ENCODE measurements around the gene THYN1.
A peak's percentile ranks its signal among the peaks of the same experiment; 100 is the strongest.
"Not testable (repeated sequence)": the region's sequence is repeated elsewhere in the genome, so short reads cannot be mapped to it uniquely, and the experiment has no call there.

Gene THYN1

DNA sequence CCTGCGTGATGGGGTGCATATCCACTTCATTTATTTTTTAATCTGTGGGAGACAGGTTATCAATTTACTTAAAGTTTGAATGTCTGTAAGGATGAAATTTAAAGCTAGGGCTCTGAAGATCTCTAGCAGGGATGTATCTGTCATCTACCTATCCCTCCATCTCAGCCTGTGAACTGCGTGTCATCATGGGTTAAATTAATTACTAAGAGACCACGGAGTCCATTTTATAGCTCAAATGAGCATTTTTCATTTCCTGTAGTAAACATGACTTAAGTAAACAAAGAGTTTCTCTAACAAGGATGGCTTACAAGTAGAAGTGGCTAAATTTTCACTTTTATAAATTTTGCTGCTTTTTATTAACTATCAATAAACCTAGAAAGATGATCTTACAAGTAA is 20.2 kb upstream of the THYN1 start:
- no peak for DNase-seq

DNA sequence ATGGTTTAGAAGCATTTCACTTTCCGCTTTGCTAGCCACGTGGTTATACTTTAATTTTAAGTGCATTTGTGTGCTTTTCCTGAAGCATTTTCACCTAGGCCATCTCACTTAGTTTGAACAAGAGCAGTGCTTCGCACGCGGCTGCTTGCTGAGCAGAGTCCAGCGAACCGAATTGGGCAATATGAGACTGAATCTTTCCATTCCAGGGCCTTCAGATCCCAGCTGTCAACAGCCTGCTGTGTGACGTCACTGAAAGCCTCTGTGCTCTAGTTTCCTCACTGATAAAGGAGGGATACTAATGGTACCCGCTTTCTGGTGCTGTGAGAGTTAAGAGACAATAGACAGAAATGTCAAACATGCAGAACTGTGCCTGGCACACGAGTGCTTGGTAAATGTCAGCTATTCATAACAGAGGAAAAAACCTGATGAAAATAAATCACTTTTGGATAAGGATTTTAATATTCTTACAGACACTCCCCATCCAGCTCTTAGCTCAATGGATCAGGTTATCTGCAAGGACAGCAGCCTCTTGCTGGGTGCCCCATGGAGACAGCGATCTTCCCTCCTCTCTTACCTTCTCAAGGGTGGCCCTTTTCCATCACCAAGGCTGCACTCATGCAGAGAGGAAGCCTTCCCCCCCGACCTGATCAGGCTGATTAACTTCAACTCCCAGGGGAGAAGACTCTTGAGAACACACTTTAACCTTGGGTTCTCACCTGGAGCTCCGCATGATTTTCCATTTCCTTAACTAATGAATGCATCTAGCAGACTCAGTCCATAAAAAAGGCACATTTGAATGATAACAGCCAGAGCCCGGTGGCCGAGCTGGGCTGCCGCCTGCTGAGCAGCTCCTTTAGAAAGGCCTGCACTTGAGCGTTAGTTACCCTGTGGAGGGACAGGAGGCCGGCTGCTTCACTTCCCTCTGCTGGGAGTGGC is 19.5 kb upstream of the THYN1 start:
- no peak for DNase-seq

DNA sequence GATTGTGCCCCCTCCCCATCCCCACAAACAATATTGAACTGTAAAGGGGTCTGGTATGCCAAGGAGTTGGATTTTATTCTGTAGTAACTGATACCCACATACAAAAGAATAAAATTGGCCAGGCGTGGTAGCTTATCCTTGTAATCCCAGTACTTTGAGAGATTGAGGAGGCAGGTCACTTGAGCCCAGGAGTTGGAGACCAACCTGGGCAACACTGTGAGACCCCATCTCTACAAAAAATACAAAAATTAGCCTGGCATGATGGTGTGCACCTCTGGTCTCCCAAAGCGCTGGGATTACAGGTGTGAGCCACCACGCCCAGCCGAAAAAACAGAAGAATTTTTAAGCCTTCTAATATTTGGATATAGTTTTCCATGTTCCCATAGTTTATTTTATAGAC is 18.8 kb upstream of the THYN1 start:
- DNase-seq: no peak

DNA sequence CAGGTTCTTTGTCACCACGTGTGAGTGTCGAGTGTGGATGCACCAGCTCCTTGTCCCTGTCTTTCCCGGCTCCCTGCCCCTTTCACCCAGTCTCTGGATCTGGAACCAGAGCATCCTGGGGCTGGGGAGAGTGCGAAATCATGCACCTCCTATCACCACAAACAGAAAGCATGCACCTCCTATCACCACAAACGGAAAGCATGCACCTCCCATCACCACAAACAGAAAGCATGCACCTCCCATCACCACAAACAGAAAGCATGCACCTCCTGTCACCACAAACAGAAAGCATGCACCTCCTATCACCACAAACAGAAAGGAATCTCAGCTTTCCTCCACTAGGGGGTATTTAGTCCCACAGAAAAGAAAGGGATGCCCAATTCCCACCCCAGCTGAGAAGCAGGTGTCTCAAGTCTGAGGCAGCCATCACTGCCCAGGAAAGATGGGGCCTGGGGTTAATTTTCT is 17.1 kb upstream of the THYN1 start:
- DNase-seq: peak in 1 of 2 experiments; percentile 10

DNA sequence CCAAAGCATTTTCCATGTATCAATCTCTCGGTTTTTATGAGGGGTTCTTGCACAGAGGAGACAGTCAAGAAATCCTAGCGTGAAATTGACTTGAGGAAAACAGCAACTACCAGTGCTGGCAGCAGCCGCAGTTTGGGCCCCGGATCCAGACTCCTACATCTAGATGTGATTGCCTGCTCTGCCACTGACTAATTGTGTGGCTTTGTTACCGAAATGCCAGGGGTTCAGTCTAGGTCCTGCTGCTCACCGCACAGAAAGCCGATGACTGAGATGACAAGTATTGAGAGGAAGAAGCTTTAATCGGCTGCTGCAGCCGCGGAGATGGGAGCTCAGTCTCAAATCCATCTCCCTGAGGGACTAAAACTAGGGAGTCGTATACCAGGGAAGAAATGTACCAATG is 14.8 kb upstream of the THYN1 start:
- no peak for DNase-seq

DNA sequence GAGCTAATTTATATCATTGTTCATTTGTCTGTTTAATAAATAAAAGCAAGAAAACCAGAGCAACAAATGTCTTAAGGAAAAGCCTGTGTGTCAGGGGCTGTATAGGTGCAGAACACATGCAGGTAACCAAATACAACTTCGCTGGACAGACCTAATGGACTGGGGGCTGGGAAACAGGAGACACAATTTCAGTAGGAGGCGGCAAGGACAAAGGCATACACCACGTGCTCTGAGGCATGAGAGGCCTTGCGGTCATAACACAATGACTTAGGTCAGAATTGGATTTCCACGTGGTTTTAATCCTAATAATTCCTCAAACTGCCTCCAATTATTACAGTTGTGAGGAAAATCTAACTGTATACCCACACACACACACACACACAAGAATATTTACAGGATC is 14.3 kb upstream of the THYN1 start:
- no peak for DNase-seq

DNA sequence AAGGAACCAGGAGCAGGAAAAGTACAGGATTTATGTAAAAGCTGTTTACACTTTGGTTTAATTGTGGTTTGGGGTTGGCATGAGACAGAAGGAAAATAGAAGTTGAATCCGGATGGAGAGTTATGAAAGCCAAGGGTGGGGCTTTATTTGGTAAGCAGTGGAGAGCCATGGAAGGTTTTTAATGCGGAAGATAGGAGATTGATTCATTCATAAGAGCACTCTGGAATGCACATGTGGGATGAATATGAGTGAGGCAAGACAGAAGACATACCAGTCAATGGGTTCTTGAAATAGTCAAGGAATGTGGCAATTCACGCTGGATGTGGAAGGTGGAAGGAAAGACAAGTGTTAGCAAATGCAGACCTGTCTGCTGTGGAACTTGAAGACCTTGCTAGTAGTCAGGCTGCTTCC is 13.7 kb upstream of the THYN1 start:
- no peak for DNase-seq

DNA sequence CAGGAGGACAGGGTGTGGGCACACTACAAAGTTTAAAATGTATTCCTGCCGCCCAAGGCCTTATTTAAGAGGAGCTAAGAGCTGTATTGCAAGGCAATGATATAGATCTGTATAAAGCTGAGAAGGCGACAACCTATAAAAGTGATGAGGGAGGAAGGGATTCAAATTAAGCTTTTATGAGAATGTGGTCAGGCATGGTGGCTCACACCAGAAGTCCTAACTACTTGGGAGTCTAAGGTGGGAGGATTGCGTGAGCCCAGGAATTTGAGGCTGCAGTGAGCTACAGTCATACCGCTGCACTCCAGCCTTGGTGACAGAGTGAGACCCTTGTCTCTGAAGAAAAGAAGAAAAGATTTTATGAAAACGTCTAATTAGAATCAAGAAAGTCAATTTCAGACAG is 13.3 kb upstream of the THYN1 start:
- DNase-seq: no peak

DNA sequence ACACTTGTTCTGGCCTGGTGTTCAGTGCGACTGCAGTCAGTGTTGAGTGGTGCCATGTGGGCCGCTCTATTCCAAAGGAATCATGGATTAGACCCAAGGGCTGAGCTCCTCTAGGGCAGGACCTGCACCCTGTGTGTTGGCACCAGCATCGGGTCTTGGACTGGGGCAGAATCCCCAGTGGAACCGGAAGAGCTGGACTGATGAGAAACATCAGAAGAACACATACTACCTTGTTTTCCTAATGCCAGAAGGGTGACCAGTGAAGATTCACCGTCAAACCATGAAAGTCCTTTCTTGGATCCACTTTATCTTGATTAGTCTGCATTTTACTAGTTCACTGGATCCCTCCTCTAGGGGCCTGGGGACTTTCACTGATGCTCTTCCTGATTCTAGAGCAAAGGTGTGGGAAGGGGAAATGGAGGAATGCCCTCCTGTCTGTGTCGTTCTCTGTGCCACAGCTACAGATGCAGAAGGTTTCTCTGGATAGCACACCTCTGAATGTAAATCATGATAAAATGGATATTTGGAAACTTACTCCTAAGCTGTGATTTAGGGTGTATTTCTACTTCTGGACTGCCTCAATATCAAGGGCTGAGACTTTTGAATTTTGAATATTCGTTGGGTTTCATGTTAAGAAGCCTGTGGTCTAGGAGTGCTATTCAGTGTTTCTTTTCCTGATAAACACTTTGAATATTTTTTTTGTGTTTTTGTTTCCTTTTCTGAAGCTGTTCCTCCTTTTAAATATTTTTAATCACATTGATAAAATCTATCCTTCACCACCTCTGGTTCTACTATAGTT is 12.0 kb upstream of the THYN1 start:
- no peak for DNase-seq

DNA sequence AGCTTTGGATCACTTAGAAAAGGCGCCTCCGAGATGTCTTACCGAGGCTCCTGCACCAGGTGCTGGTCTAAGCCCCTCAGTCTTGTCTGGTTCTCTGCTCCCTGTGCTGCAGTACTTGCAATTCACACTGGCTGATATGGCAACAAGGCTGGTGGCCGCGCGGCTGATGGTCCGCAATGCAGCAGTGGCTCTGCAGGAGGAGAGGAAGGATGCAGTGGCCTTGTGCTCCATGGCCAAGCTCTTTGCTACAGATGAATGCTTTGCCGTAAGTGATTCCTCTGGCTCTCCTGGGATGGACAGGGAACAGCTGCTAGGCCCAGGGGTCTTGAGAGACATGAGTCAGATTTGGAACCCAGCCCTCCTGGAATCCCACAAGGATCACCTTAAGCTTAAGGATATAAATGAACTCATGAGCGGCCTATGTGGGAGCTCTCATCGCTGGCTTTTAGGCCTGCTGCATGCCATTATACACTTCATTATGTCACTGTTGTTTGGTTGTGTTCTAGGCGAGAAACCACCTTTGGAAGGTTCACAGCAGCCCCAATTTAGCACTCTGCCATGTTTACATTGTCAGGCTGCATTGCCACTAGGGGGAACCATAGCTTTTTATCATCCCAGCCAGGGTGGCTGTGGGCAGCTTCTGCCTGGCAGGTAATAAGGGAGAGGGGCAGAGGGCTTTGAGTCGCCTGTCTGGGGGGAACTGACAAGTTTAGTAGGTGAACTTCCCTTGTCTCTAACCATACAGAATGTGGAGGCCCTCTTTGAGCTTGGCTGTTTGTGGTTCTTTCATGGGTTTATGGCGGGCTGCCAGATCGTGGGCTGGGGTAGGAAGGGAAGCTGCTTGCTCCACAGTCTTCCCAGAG is 8.7 kb upstream of the THYN1 start:
- DNase-seq: peak; percentile 15 to 31

DNA sequence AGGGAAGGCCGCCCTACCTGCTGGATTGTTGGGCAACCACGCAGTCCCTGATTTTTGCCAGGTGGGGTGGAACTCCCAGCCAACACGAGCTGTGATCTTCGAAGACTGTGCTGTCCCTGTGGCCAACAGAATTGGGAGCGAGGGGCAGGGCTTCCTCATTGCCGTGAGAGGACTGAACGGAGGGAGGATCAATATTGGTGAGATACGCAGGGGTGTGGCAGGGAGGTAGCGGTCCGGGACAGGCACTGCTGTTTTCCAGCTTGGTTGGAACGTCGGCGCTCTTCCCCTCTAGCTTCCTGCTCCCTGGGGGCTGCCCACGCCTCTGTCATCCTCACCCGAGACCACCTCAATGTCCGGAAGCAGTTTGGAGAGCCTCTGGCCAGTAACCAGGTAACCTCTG is 7.8 kb upstream of the THYN1 start:
- no peak for DNase-seq

DNA sequence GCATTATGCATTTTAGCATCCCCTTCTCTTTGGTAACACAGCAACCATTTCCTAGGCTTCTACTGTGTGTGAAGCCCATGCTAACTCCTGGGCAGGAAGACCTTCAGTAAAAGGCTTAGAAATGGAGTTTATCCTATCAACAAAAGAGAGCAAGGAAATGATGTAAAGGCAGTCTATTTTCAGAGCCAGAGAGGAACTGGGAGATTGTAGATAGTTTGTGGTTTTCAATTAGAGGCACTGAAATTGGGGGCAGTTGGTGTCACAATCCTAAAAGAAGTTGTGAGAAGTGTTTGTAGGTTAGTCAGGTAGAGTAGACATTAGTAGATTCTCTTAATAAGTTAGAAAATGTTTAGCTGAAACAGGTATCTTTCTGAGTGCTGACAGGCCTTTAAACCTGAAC is 7.4 kb upstream of the THYN1 start:
- DNase-seq: no peak

DNA sequence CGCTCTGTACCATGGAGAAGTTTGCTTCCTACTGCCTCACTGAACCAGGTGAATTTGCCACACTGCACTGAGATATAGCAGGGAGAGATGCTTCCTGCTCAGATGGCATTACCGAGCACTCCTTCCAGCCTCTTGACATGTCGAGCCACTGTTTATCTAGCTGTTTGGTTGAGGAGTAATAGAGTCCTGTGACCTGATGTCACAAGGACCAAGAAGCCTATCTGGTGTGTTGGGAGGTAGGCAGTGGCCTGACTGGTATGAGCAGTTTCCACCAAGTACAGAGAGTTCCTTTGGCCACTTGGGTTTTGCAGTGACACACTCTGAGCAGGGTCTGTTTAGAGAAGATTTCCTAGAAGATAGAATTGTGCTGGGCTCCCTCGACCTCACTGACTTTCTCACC is 5.4 kb upstream of the THYN1 start:
- DNase-seq: no peak

DNA sequence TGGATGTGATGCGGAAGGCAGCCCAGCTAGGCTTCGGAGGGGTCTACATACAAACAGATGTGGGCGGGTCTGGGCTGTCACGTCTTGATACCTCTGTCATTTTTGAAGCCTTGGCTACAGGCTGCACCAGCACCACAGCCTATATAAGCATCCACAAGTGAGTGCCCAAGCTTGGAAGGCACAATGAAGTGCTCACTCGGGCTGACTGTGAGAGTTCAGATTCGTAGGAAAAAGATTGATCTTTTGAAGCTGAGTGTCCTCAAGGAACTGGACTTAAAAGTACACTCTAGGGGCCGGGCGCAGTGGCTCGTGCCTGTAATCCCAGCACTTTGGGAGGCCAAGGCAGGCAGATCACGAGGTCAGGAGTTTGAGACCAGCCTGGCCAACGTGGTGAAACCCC is 3.9 kb upstream of the THYN1 start:
- DNase-seq: no peak

DNA sequence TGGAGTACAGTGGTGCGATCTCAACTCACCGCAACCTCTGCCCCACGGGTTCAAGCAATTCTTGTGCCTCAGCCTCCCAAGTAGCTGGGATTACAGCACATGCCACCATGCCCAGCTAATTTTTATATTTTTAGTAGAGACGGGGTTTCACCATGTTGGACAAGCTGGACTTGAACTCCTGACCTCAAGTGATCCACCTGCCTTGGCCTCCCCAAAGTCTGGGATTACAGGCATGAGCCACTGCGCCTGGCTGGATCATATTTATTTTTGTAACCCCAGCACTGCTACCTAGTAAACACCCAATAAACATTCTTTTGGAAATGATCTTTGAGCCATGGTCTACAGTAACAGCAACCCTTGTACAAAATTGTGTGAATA is 2.0 kb upstream of the THYN1 start:
- not testable (repeated sequence) for DNase-seq

DNA sequence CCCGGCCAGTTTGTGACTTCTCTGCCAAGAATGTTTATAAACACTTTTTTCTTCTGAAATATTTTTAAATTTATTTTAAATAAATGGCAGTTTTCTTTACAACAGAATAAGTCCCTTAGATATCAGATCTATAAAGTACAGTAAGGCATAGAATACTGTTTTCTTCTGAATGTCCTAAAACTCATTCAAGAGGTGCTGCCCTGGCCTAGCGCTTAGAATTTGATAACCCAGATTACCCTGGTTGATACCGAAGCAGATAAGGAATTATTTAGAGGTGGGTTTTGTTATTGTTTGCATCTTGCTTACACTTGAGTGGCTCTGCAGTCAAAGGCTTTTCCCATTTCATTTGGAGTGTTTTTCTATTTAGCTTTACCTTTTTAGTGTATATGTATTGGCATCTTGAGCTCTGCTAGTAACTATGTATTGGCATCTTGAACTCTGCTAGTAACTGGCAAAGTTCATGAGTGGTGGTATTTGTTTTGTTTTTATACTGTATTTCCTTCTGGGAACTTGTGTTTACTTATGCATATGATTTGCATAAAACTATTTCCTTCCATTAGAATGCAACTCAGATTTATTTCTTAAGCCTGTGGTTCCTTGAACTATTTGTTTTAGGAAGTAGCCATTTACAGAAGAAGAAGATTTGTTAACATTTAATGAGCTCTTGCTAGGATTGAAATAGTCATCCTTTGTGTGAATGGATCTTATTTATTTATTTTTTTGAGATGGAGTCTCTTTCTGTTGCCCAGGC is 1.5 kb upstream of the THYN1 start:
- DNase-seq: no peak

DNA sequence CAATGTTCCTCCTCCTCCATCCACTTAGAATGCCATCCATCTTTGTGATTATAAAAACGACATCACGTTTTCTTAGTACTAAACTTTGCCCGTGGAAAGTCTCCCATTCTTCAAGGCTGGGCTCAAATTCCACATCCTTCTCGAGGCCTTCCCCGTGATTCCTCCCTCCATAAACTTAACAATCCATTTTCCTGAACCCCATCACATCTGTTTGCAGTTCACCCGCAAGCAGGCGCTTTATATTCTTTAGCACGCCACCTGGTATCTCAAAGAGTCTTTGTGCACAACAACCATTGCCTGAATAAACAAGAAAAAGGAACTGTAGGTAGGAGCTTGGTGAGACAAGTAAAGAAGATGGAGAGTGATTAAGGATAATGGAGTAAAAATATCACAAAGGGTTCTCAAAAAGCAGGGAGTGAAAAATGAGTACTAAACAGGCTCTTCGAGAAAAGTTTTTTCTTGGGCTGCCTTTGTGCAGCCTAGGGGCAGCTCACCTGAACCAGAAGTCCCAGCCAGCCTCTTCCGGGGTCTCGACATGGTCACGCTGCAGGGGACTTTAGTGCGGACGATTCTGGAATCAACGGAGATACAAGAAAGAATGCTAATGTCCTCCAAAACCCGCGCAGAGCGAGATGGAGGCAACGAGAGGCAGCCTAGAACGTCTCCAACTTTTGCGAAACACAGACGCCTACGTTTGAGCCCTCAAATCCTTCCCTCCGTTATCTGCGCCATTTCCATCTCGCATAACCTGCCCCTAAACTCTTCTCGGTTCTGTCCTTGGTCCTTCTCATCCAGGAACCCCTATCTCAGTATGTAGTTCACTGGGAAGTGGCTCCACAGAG is 585 bp downstream of the THYN1 start:
- DNase-seq: no peak

DNA sequence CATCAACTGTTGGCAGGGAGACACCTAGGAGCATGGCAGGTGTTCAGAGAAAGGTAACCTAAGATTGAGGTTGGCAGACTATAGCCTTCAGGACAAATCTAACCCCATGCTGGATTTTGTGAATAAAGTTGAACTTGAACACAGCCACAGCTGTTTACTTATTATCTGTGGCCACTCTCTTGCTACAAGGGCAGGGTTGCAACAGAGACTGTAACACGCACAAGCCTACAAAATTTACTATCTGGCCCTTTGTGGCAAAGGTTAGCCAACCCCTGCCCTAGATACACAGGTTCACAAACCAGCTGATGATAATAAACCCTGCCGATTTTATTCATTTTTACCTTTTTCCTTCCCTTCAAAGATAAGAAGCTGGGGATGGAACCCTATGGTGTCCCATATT is 2.5 kb downstream of the THYN1 start:
- DNase-seq: no peak

DNA sequence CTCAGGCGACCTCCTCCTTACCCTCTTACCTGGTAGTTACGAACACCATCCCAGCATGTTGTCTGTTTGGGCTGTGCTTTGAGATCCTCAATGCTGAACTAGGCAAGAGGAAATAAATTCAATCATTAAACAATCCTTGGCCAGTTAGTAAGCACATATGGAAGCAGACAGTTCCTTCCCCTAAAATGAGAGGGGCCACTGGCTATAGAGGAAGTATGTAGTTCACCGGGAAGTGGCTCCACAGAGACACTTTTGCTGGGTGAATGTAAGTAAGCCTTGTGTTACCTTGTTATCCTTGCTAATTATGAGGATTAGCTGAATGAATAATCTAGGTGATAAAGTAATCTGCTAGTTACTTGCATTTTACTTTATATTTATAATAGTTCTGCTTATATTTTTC is 2.9 kb downstream of the THYN1 start:
- no peak for DNase-seq

DNA sequence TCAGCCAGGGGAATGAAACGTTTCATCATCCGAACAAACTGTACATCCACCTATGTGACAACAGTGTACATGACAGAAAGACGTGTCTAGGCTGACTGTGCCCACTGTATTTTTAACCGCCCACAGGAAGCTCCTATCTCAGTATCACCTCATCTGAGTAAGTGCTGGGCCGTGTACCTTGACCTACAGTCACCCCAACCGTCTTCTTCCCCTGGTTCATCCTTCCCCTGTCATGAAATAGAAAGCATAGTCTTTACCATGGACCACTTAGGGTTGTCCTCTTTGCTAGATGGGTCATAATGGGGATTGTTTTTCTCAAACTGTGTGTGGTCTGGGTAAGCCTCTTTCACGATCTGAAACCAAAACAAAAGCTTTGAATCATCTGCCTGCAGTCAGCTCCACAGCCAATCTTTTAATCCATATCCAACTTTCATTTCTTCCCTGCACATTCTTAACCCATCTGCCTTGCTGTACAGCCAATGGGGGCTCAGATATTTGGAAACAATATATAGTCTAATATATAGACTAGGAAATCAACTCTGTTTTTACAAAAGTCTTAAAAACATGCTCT is 4.2 kb downstream of the THYN1 start:
- no peak for DNase-seq

DNA sequence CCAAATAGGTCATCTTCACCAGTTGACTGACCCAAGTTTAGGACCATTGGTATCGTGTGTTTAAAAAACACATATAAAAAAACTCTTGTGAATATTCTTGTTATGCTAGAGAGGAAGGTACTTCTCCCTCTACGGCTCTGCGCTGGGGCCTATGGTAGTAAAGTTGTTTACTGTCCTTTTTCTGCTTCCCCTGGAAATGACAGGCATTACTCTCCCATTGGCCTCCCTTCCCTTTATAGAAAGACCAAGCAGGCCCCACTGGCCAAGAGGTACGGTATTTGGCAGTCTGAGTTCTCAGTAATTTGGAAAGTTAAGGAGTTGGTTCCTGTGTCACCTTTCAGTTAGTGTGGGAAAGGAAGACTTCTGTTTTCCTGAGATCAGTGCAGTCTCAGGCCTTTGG is 6.5 kb downstream of the THYN1 start:
- no peak for DNase-seq
